Measurements from ENCODE around the gene MID2. TPM values are rescaled to one million over a fixed set of nuclear protein-coding genes. Genes with fewer than 3 reads are reported as not detected.

The MID2 gene
- polyA plus RNA-seq, 1 donor (not counting 4 experiments of a cell fraction or from before 2014, with no cell fraction given): 8.9 TPM

DNA sequence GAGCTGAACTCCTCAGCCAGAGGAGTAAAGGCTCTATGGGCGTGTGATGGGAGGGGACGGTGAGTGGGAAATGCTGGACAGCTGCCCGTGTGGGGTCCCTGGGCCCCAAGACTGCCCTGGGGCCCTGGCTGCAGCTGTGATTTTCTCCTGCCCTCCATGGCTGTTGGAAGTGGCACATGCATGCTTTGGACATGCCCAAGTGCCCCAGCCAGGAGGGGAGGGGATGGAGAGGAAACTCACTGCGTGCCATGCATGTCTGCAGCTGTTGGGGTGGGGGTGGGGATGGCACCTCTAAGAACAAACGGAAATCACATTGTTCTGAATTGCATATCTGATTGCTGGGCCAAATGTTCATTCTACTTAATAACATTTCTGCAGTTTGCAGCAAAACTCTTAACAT, 52.4 kb downstream of the MID2 start:
- Histone ChIP-seq H3K4me1 (ENCODE audit: control insufficient read depth, extremely low read depth, insufficient read depth, low read length) (peaks cover 11% of the 10 kb centered on the region), H2AFZ (ENCODE audit: control insufficient read depth, low read length) (no peak overlapping the region), H3K27me3 (ENCODE audit: control insufficient read depth, extremely low read depth, insufficient read depth, low read length) (no peaks in the 10 kb centered on the region), H3K9me1 (ENCODE audit: control insufficient read depth, extremely low read depth, insufficient read depth, low read length) (no peaks in the 10 kb centered on the region), H3K9ac (ENCODE audit: control insufficient read depth, extremely low read depth, insufficient read depth, low read length) (no peak overlapping the region), H3K4me2 (ENCODE audit: control insufficient read depth, extremely low read depth, insufficient read depth, low read depth, low read length) (peak overlapping the region; percentile 2), H3K79me2 (ENCODE audit: control insufficient read depth, insufficient read depth, low read length) (no peaks in the 10 kb centered on the region), H3K4me3 (ENCODE audit: control insufficient read depth in 2 of 3, extremely low read depth in 1 of 3, insufficient read depth in 2 of 3, low read depth in 1 of 3, low read length in 3 of 3) (no peak overlapping the region), H4K20me1 (ENCODE audit: control insufficient read depth, extremely low read depth, insufficient read depth, low read length) (no peaks in the 10 kb centered on the region), H3K27ac (ENCODE audit: control insufficient read depth, insufficient read depth, low read length) (no peak overlapping the region), H3K36me3 (ENCODE audit: control insufficient read depth in 2 of 2, extremely low read depth in 1 of 2, insufficient read depth in 2 of 2, low read length in 2 of 2) (no peaks in the 10 kb centered on the region), H3K9me3 (ENCODE audit: control insufficient read depth, low read depth, low read length) (no peaks in the 10 kb centered on the region)
- TF ChIP-seq, protein P1, sequence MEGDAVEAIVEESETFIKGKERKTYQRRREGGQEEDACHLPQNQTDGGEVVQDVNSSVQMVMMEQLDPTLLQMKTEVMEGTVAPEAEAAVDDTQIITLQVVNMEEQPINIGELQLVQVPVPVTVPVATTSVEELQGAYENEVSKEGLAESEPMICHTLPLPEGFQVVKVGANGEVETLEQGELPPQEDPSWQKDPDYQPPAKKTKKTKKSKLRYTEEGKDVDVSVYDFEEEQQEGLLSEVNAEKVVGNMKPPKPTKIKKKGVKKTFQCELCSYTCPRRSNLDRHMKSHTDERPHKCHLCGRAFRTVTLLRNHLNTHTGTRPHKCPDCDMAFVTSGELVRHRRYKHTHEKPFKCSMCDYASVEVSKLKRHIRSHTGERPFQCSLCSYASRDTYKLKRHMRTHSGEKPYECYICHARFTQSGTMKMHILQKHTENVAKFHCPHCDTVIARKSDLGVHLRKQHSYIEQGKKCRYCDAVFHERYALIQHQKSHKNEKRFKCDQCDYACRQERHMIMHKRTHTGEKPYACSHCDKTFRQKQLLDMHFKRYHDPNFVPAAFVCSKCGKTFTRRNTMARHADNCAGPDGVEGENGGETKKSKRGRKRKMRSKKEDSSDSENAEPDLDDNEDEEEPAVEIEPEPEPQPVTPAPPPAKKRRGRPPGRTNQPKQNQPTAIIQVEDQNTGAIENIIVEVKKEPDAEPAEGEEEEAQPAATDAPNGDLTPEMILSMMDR (optimal IDR thresholded peaks at IDR 0.05 in 1 of 3, IDR thresholded peaks at IDR 0.05 in 1 of 3, conservative IDR thresholded peaks at IDR 0.05 in 1 of 3; ENCODE audit: extremely low read depth in 1 of 3, insufficient read depth in 2 of 3, low read length in 3 of 3): no peak
- TF ChIP-seq EZH2 (IDR thresholded peaks at IDR 0.05; ENCODE audit: low read length): no peak
- FAIRE-seq (no peak), DNase-seq (ENCODE audit: low read depth, low spot score) (no peak)
- dilution Hi-C loops (cut with MboI; ENCODE audit: extremely low pct_ligation_motif_present, low sequenced_read_pairs): no loop called here

DNA sequence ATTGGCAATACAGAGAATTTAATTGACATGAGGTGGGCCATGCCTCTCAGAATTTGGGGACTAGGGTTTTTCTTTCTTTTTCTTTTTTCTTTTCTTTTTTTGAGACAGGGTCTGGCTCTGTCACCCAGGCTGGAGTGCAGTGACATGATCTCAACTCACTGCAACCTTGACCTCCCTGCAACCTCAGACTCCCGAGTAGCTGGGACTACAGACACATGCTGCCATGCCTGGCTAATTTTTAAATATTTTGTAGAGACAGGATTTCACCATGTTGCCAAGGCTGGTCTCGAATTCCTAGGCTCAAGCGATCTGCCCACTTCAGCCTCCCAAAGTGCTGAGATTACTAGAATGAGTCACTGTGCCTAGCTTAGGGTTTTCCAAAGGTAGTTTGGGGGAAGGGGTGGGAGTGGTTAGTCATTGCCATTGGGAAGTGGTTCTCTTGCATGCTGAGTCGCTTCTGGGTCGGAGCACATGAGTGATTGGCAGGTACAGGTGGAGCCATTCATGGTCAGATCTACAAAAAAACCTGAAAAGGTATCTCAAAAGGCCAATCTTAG, 54.5 kb downstream of the MID2 start:
- H3K4me2 ChIP-seq (ENCODE audit: control insufficient read depth, extremely low read depth, insufficient read depth, low read depth, low read length): no peak overlapping the region
- TF ChIP-seq, protein P1 (optimal IDR thresholded peaks at IDR 0.05 in 1 of 3, IDR thresholded peaks at IDR 0.05 in 1 of 3, conservative IDR thresholded peaks at IDR 0.05 in 1 of 3; ENCODE audit: extremely low read depth in 1 of 3, insufficient read depth in 2 of 3, low read length in 3 of 3): no peak
- TF ChIP-seq EZH2 (IDR thresholded peaks at IDR 0.05; ENCODE audit: low read length): no peak
- H3K27me3 ChIP-seq (ENCODE audit: control insufficient read depth, extremely low read depth, insufficient read depth, low read length): no peaks in the 10 kb centered on the region
- H3K36me3 ChIP-seq (ENCODE audit: control insufficient read depth in 2 of 2, extremely low read depth in 1 of 2, insufficient read depth in 2 of 2, low read length in 2 of 2): no peaks in the 10 kb centered on the region
- no peak overlapping the region for H3K9ac ChIP-seq (ENCODE audit: control insufficient read depth, extremely low read depth, insufficient read depth, low read length)
- H3K9me1 ChIP-seq (ENCODE audit: control insufficient read depth, extremely low read depth, insufficient read depth, low read length): no peaks in the 10 kb centered on the region
- no peak overlapping the region for H3K27ac ChIP-seq (ENCODE audit: control insufficient read depth, insufficient read depth, low read length)
- H4K20me1 ChIP-seq (ENCODE audit: control insufficient read depth, extremely low read depth, insufficient read depth, low read length): no peaks in the 10 kb centered on the region
- no peak overlapping the region for H2AFZ ChIP-seq (ENCODE audit: control insufficient read depth, low read length)
- FAIRE-seq: no peak
- H3K9me3 ChIP-seq (ENCODE audit: control insufficient read depth, low read depth, low read length): no peaks in the 10 kb centered on the region
- H3K79me2 ChIP-seq (ENCODE audit: control insufficient read depth, insufficient read depth, low read length): no peaks in the 10 kb centered on the region
- no peak overlapping the region for H3K4me3 ChIP-seq (ENCODE audit: control insufficient read depth in 2 of 3, extremely low read depth in 1 of 3, insufficient read depth in 2 of 3, low read depth in 1 of 3, low read length in 3 of 3)
- dilution Hi-C loops (cut with MboI; ENCODE audit: extremely low pct_ligation_motif_present, low sequenced_read_pairs): no loop called here
- peaks cover 11% of the 10 kb centered on the region for H3K4me1 ChIP-seq (ENCODE audit: control insufficient read depth, extremely low read depth, insufficient read depth, low read length)
- DNase-seq (ENCODE audit: low read depth, low spot score): no peak

Data from keratinocyte (primary cell).